T-helper 17 cell (primary cell): ENCODE data around the gene TREX2. TPM values are rescaled to one million over a fixed set of nuclear protein-coding genes. Genes with fewer than 3 reads are reported as not detected.
"Not testable (repeated sequence)": the region's sequence is repeated elsewhere in the genome, so short reads cannot be mapped to it uniquely, and the experiment has no call there.

Experiments
- ATAC-seq: fragments of 150-1000 bp; cut with Tn5 transposase; 2 replicates; pipeline ENCODE4 v1.10.0; 2021; ENCODE audit warnings: mild to moderate bottlenecking, moderate library complexity
- DNase-seq, 3 donors: peaks; one replicate each; pipeline versions ENCODE4 v3.0.0 to v3.0.0-alpha.2; 2020 to 2021
- H3K9me3 ChIP-seq: one replicate; pipeline ENCODE4 v1.7.0; 2013; ENCODE audit warnings: low read length, mild to moderate bottlenecking; ENCODE audit not compliant: control insufficient read depth, poor library complexity, severe bottlenecking
- H3K27ac Mint-ChIP-seq: one replicate; pipeline ENCODE4 v1.8.0; 2022; ENCODE audit warnings: mild to moderate bottlenecking, moderate library complexity, mixed read lengths
- H3K27me3 Mint-ChIP-seq: one replicate; pipeline ENCODE4 v1.8.0; 2022; ENCODE audit warnings: mixed read lengths
- H3K36me3 Mint-ChIP-seq: one replicate; pipeline ENCODE4 v1.8.0; 2022; ENCODE audit warnings: low read depth, mixed read lengths
- H3K4me1 Mint-ChIP-seq: one replicate; pipeline ENCODE4 v1.8.0; 2022; ENCODE audit warnings: mild to moderate bottlenecking, mixed read lengths
- H3K4me3 Mint-ChIP-seq: one replicate; pipeline ENCODE4 v1.8.0; 2022; ENCODE audit warnings: mild to moderate bottlenecking, moderate library complexity, mixed read lengths
- total RNA-seq, 4 donors: library from RNA in 2 of 4; stranded (reverse) in 2 of 4; gene quantifications; one replicate each; pipeline ENCODE4 v1.2.3 and lab custom pipeline; 2022 to 2026

The TREX2 gene
- total RNA-seq, 2 donors from 2014 or later, result 2.0 to 3.3 TPM

- no peak for ATAC-seq
- no peaks in the 10 kb centered on the region for H3K36me3 Mint-ChIP-seq
- no peak overlapping the region for H3K27ac Mint-ChIP-seq
These were observed 35.0 kb downstream of the TREX2 start for GRCh38 chrX:153410888-153411254.

GRCh38 chrX:153410373-153410772 lies 35.5 kb downstream of the TREX2 start:
- DNase-seq, result no peak
- Mint-ChIP-seq H3K36me3 (no peaks in the 10 kb centered on the region), H3K27me3 (no peaks in the 10 kb centered on the region), H3K27ac (no peak overlapping the region), H3K4me3 (no peak overlapping the region), H3K4me1 (peaks cover 5% of the 10 kb centered on the region)
- ATAC-seq, result no peak
- no peaks in the 10 kb centered on the region for H3K9me3 ChIP-seq

More at GRCh38 chrX:153410888-153411254, 35.0 kb downstream of the TREX2 start:
- Mint-ChIP-seq H3K4me3 (peak overlapping the region; percentile 80), H3K27me3 (no peaks in the 10 kb centered on the region), H3K4me1 (peaks cover 5% of the 10 kb centered on the region)
- no peaks in the 10 kb centered on the region for H3K9me3 ChIP-seq
- DNase-seq, result no peak

DNA sequence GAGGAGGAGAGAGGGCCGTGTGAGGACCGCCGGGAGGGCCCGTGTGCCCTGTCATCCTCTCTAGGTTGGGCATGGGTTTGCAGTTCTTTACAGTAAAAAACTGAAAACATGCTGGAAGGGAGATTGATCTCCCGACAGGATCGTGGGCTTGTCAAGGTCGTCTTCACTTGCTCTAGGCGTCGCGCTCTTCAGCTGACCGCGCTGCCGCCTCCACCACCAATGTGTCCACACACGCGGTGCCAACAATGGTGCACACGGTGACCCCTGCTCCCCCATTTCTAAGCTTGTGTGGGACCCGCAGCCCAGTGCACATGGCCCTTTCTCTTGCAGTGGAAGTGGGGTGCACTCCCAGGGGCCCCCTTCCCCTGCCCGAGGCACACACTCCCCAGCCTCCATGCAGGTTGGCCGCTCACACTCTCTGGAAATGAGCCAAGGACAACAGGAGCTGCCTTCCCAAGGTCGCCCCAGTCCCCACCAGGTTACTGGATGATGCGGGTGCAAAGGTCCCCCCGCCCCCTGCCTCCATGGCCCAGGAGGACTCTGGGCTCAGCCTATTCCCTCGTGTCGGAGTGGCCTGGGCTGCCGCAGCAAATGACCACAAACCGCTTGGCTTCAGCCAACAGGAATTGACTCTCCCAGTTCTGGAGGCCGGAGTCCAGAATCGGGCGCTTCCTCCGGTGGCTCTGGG lies 36.3 kb downstream of the TREX2 start:
- no peak for DNase-seq
- no peak overlapping the region for H3K27ac Mint-ChIP-seq
- H3K4me1 Mint-ChIP-seq, result peaks cover 5% of the 10 kb centered on the region
- H3K9me3 ChIP-seq, result no peaks in the 10 kb centered on the region
- H3K4me3 Mint-ChIP-seq, result no peak overlapping the region
- no peaks in the 10 kb centered on the region for H3K36me3 Mint-ChIP-seq
- no peaks in the 10 kb centered on the region for H3K27me3 Mint-ChIP-seq
- ATAC-seq, result no peak

DNA sequence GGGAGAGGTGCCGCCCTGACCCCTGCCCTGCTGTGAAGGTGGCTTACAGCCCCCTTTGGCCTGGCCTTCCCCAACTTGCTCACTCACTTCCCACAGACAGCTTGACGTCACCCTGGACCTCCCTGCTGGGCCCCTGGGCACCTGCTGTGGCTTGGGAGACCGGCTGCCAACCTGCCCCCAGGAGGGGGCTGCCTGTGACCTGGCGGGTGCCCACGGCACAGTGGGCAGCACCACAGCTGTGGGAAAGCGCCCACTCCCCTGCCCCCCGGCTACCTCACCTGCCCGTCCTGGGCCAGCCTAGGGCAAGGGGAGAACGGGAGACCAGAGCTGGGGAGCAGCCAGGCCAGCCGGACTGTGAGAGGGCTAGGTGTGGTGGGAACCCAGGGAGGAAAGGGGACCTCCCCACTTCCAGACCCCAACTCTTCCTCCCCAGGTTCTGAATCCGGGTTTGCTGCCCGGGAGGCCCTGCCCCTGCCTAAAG lies 36.9 kb downstream of the TREX2 start:
- no peak overlapping the region for H3K27ac Mint-ChIP-seq
- no peak for DNase-seq
- H3K27me3 Mint-ChIP-seq, result no peaks in the 10 kb centered on the region
- no peaks in the 10 kb centered on the region for H3K9me3 ChIP-seq
- H3K4me3 Mint-ChIP-seq, result no peak overlapping the region
- no peaks in the 10 kb centered on the region for H3K36me3 Mint-ChIP-seq
- no peak for ATAC-seq
- peaks cover 5% of the 10 kb centered on the region for H3K4me1 Mint-ChIP-seq

DNA sequence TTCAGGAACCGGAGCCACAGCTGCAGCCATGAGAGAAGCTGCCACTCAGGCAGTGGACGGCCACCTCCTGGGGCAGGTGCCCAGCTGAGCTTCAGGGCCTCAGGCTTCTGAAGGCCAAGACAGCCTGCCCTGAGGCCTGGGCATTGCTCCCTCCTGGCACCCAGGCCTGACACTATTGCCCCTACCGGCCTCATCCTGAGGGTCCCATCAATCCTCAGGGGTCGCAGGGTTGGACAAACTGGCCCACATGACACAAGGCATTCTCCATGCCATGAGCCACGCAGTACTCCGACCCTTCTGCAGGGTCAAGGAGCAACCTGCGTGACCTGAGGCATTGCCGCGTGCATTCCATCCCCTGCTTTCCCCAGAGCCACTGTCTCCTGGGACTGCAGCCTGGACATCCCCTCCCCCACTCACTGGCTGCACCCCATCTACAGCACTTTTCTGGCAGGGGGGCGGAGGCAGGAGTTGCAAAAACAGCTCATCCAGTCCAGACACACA lies 37.6 kb downstream of the TREX2 start:
- no peaks in the 10 kb centered on the region for H3K27me3 Mint-ChIP-seq
- no peak overlapping the region for H3K27ac Mint-ChIP-seq
- DNase-seq, result no peak
- H3K9me3 ChIP-seq, result no peaks in the 10 kb centered on the region
- H3K4me1 Mint-ChIP-seq, result peaks cover 5% of the 10 kb centered on the region
- no peaks in the 10 kb centered on the region for H3K36me3 Mint-ChIP-seq
- no peak overlapping the region for H3K4me3 Mint-ChIP-seq
- ATAC-seq, result no peak

DNA sequence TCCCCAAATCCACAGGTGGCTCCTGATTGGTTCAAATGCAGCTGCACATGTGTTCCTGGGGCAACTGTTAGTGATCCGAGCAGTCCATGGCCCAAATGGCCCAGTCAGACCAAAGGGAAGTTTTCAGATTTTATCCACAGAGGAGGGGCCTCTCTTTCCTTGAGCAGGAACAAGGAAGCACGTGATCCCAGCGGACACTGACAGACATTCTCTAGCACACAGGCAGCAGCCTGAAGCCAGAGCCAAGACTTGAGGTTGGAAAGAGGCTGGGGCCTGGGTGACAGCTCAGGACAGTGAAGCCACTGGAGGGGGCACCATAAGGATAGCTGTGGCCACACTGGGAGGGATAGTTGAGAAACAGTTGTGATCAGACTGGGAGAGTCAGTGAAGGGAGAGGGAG lies 38.1 kb downstream of the TREX2 start:
- Mint-ChIP-seq H3K4me3 (peak overlapping the region; percentile 41), H3K27ac (no peak overlapping the region), H3K36me3 (no peaks in the 10 kb centered on the region), H3K4me1 (peaks cover 9% of the 10 kb centered on the region), H3K27me3 (no peaks in the 10 kb centered on the region)
- no peaks in the 10 kb centered on the region for H3K9me3 ChIP-seq
- ATAC-seq, result no peak
- DNase-seq, result no peak

- no peaks in the 10 kb centered on the region for H3K9me3 ChIP-seq
- Mint-ChIP-seq H3K27ac (no peak overlapping the region), H3K4me3 (no peak overlapping the region), H3K36me3 (no peaks in the 10 kb centered on the region), H3K27me3 (no peaks in the 10 kb centered on the region), H3K4me1 (peaks cover 7% of the 10 kb centered on the region)
- no peak for DNase-seq
- no peak for ATAC-seq
These were observed 39.0 kb downstream of the TREX2 start for GRCh38 chrX:153406903-153407302.

- peaks cover 6% of the 10 kb centered on the region for H3K4me1 Mint-ChIP-seq
- H3K27me3 Mint-ChIP-seq, result no peaks in the 10 kb centered on the region
- H3K4me3 Mint-ChIP-seq, result no peak overlapping the region
- H3K36me3 Mint-ChIP-seq, result no peaks in the 10 kb centered on the region
- no peaks in the 10 kb centered on the region for H3K9me3 ChIP-seq
- DNase-seq (no peak), ATAC-seq (no peak)
- no peak overlapping the region for H3K27ac Mint-ChIP-seq
These were observed 39.8 kb downstream of the TREX2 start for GRCh38 chrX:153406011-153406410.

DNA sequence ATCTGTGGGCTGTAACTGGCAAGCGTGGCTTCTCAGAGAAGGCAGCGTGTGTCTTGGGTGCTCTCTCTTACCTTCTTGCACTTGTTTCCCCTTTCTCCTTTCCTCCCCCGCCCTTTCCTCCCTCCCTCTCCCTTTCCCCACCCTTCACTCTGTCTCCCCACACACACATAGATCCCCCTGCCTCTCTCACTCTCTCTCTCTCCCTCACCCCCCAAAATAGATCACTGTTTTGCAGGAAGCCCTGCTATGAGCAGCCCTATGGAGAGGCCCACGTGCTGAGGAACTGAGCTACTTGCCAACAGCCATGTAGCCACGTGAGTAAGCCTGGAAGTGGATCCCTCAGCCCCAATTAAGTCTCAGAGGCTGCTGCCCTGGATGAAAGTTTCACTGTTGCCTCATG lies 40.4 kb downstream of the TREX2 start:
- H3K27ac Mint-ChIP-seq, result no peak overlapping the region
- ATAC-seq (no peak), DNase-seq (no peak)
- no peaks in the 10 kb centered on the region for H3K27me3 Mint-ChIP-seq
- no peak overlapping the region for H3K4me3 Mint-ChIP-seq
- H3K9me3 ChIP-seq, result no peaks in the 10 kb centered on the region
- H3K4me1 Mint-ChIP-seq, result peaks cover 4% of the 10 kb centered on the region
- no peaks in the 10 kb centered on the region for H3K36me3 Mint-ChIP-seq

DNA sequence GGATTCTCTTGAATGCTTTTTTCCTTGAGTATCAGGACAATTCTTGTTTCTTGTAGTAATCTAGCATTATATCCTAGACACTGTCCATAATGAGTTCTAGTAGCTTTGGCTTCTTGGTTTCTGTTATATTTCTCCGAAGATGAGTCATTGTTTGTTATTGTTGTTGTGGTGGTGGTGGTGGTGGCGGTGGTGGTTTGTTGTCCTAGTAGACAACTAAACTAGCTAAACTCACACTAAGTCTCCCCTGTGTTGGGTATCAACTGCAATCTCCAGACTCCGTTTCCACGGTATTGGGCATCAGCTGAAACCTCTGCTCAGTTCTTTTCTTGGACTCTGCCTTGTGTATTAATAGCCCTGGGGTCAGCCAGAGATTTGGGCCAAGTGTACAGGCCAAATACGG lies 41.5 kb downstream of the TREX2 start:
- ATAC-seq, DNase-seq, H3K4me1 Mint-ChIP-seq, H3K36me3 Mint-ChIP-seq, H3K4me3 Mint-ChIP-seq, H3K27me3 Mint-ChIP-seq, H3K9me3 ChIP-seq, H3K27ac Mint-ChIP-seq: not testable (repeated sequence)

GRCh38 chrX:153401133-153401764 lies 44.6 kb downstream of the TREX2 start, which contains the start of gene PNMA6E:
PNMA6E (minus strand) TSS chrX:153401350; CDS start chrX:153398849, 2,501 bp downstream.
- no peak for ATAC-seq
- Mint-ChIP-seq H3K27me3 (no peaks in the 10 kb centered on the region), H3K36me3 (no peaks in the 10 kb centered on the region), H3K4me1 (peaks cover 4% of the 10 kb centered on the region), H3K27ac (no peak within 1 kb of the TSS), H3K4me3 (no peak within 1 kb of the TSS)
- H3K9me3 ChIP-seq, result no peaks in the 10 kb centered on the region
- DNase-seq, result no peak

DNA sequence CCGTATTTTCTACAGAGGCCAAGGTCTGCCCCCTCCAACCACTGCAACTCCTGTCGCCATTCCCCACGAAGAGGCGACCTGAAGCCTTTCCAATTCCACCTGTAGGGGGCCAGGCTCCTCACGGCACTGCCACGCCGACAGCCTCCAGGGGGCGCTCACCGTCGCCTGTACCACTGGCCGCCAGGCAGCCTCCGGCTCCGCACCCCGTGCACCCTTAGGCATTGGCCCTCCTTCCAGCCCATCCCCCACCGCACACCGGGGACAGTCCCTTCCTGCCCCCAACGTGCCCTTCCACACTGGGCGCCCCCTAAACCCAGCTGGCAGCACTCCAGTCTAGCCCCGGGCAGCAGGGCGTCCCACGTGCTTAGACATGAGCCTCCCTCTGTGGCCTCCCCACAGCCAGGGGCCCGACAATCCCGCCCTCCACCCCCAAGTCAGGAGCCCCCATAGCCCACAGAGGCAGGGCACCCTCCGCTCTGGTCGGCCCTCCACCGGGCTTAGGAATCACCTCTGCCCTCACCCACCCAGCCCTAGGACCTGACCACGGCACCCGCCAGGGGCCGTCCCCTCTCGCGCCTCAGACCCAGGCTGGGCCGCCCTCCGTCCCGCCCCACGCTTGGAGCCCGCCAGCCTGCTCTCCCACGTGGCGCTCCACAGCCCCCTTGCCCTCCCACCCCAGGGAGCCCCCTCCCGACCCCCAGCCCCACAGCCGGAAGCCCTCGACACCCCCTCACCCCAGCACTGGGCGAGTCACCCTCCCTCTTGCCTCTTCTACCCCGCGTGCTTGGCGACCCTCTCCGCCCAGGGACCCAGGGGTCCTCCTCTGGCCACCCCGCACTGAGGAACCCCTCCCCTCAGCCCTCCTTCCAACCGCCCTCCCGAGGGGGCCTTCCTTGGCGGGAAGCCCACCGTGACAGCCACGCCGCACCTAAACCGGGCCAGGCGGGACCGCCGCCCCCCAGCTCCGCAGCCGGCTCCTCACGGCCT lies 45.4 kb downstream of the TREX2 start:
- H3K9me3 ChIP-seq, result no peaks in the 10 kb centered on the region
- Mint-ChIP-seq H3K27ac (peak overlapping the region; percentile 4), H3K4me3 (no peak overlapping the region), H3K4me1 (peaks cover 7% of the 10 kb centered on the region), H3K27me3 (no peaks in the 10 kb centered on the region), H3K36me3 (no peaks in the 10 kb centered on the region)
- peak; percentile 82 for ATAC-seq
- DNase-seq, result peak; percentile 33 to 57 (median 34)
